B cell (primary cell): Measurements from ENCODE around the gene SLC29A3.

ENCODE experiments used
- EZH2 ChIP-seq: IDR thresholded peaks from 2 replicates; pipeline ENCODE4 v1.6.1; 2012; ENCODE audit warnings: borderline replicate concordance, low read depth, mild to moderate bottlenecking, moderate library complexity, low read length; ENCODE audit not compliant: insufficient read depth, poor library complexity, severe bottlenecking
- TF ChIP-seq, protein P1 (sequence below): fragments of 200-600 bp; IDR thresholded peaks from one replicate; pipeline ENCODE4 v1.8.0; 2022; ENCODE audit warnings: antibody characterized with exemption, mild to moderate bottlenecking

DNA sequence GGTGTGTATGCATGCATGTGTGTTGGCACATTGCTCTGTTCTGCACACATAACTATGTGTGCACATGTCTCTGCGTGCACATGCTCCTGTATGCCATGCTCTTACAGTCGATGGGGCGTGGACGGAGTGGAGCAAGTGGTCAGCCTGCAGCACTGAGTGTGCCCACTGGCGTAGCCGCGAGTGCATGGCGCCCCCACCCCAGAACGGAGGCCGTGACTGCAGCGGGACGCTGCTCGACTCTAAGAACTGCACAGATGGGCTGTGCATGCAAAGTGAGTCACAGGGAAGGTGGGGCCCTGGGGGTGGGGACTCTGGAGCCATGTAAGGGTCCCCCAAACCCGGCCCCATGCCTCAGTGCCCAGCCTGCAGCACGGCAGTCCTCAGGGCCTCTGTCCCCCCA lies 30.6 kb upstream of the SLC29A3 start:
- TF ChIP-seq, protein P1, sequence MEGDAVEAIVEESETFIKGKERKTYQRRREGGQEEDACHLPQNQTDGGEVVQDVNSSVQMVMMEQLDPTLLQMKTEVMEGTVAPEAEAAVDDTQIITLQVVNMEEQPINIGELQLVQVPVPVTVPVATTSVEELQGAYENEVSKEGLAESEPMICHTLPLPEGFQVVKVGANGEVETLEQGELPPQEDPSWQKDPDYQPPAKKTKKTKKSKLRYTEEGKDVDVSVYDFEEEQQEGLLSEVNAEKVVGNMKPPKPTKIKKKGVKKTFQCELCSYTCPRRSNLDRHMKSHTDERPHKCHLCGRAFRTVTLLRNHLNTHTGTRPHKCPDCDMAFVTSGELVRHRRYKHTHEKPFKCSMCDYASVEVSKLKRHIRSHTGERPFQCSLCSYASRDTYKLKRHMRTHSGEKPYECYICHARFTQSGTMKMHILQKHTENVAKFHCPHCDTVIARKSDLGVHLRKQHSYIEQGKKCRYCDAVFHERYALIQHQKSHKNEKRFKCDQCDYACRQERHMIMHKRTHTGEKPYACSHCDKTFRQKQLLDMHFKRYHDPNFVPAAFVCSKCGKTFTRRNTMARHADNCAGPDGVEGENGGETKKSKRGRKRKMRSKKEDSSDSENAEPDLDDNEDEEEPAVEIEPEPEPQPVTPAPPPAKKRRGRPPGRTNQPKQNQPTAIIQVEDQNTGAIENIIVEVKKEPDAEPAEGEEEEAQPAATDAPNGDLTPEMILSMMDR: no peak
- TF ChIP-seq EZH2: no peak
